ENCODE results near the gene M1AP.
"Not testable (repeated sequence)": the region's sequence is repeated elsewhere in the genome, so short reads cannot be mapped to it uniquely, and the experiment has no call there.

Gene M1AP

DNA sequence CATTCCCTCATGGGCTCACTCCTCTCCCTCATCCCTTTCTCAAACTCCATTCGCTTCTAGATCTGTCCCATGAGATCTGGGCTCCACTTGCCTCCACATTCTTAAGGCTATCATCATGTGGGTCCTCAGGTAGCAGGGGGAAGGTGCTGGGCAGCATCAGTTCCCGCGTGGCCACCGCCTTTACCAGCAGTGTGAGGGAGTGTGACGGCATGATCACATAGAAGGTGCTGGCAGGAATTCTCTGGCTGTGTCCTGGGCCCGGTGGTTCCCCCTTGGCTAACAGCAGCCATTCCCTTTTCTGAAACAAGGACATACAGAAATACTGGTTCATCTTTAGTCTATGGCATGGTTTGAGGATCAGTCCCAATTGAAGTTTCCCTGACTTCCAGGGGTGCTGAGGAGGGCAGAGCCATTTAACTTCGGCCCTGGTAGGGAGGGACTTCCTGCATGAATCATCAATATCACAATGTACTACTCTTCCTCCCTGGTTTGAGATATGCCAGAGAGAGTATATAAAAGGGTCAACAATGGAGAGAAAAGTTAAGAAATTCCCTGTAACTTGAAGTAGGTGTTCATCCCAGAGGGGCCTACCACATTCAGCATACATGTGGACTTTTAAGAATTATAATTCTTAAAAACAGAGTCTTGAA is 85.9 kb downstream of the M1AP start:
- no peak for DNase-seq

DNA sequence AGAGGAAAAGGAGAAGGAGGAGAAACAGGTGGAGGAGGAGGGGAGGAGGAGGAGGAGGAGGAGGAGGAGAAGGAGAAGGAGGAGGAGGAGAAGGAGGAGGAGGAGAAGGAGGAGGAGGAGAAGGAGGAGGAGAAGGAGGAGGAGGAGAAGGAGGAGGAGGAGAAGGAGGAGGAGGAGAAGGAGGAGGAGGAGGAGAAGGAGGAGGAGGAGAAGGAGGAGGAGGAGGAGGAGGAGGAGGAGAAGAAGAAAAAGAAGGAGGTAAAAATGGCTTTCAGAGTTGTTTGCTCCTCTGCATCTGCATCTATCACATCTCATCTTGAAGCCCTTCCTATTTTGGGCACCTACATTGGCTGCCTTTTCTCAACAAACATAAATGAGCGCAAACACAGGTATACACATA is 87.1 kb downstream of the M1AP start:
- not testable (repeated sequence) for DNase-seq

DNA sequence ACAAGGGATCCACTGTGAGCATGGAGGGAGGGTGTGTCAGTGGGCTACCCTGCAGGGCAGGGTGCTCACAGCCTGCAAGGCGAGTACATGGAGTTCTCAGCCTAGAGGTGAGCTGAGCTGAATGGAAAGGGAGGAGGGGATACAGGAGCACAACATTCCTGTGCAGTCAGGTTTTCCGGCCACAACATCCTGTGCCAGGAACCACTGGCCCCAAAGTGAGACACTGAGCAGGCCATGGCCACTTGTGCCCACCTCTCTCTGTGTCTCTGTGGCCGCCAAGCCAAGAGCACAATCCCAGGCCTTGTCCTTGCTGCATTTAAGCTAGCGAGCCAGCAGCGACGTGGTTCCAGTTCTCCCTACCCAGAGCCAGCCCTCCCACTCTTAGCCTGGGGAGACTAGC is 87.5 kb downstream of the M1AP start:
- no peak for DNase-seq

DNA sequence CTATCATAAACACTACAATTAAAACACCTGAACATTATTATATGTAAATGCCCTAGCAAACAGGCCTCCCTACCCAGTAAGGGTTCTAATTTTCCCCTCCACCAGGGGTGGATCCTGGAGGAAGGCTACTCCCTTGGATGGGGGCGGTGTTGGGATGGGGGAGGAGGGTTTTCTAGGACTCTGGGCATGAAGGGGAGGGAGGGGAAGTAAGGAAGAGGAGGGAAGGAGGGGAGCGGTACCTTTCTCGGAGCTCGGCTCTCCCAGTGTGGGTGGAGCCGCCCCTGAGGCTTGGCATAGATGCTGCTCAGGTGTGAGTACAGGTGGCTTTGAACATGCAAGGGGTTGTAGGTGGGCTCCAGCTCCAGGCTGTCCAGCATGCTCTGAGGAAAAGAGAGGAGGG is 88.2 kb downstream of the M1AP start:
- no peak for DNase-seq

DNA sequence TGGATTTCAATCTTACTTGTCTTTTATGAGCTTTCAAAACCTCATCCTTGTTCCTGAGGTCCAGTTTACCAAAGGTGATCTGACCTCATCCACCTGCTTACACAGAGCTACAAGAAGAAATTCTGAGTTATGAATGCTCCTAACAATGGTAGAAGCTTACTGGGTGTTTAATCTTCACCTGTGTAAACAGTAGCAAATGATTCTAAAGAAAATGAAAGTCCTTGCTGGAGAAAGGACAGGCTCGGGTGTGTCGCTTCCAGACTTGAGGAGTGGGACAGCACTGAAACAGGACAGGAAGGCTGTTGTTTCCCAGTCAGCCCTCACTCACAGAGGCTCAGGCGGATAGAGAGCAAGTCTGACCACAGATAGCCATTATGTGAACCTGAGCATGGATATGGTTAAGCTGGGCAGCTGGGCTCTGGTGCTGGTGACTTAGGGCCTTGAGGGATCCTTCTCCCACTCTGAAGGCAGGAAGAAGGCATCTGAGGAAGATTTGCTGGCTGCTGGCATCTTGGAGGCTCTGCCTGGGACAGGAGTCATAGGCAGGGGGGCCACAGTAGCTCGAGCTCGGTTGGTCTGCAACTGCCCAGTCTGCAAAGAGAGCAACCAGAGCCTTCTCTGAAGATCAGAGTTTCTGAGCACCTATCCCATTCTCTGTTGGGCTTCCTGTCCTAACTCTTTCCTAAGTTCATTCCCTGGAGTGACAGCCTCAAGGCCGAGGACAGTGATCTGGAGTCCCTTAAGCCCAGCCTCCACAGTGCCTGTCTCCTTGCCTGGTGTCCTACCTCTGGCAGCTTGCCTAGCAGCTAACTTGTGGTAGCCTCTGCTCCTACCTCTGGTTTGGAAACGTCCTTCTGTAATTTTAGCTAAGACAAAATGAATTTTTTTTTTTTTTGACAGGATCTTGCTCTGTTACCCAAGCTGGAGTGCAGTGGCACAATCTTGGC is 89.6 kb downstream of the M1AP start:
- peak; percentile 21 for DNase-seq

DNA sequence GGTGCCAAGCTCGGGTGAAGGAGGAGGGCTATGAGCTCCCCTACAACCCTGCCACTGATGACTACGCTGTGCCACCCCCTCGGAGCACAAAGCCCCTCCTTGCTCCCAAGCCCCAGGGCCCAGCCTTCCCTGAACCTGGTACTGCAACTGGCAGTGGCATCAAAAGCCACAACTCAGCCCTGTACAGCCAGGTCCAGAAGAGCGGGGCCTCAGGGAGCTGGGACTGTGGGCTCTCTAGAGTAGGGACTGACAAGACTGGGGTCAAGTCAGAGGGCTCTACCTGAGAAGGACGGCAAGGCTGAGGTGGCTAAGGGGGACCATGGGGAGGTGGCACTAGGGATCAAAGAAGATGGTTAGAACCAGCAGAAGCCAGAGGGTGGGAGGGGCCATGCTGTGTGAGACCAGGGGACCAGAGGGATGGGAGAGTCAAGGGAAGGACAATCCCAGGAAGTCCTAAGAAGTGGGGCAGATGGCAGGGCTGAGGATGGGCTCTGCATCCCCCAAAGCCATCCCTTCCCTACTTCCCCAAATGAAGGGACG is 91.2 kb downstream of the M1AP start:
- DNase-seq, result no peak

DNA sequence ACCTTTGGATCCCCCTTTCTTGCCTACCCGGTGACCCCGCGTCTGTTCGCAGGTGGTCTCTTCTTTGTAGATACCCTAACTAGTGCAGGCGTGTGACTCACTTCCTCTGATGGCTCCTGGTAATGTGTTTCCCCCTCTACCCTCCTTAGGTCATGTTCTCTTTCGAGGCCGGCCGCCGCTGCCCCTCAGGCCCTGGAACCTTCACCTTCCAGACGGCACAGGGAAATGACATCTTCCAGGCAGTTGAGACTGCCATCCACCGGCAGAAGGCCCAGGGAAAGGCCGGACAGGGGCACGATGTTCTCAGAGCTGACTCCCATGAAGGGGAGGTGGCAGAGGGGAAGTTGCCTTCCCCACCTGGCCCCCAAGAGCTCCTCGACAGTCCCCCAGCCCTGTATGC is 92.0 kb downstream of the M1AP start:
- no peak for DNase-seq

DNA sequence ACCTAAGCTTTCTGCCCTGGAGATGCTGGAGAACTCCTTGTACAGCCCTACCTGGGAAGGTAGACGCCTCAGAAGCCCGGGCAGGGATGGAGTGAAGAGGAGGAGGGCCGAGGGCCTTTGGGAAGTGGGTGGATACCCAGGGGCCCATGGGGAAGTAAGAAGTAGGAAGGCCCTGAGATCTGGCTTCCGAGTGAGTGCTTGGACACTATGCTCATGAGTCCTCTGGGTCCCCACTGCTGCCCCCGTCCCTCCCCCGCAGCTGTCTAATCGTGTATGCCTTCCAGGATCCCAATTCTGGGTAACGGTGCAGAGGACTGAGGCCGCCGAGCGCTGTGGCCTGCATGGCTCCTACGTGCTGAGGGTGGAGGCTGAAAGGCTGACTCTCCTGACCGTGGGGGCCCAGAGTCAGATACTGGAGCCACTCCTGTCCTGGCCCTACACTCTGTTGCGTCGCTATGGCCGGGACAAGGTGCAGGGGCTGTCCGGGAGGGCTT is 92.5 kb downstream of the M1AP start:
- DNase-seq, result no peak

DNA sequence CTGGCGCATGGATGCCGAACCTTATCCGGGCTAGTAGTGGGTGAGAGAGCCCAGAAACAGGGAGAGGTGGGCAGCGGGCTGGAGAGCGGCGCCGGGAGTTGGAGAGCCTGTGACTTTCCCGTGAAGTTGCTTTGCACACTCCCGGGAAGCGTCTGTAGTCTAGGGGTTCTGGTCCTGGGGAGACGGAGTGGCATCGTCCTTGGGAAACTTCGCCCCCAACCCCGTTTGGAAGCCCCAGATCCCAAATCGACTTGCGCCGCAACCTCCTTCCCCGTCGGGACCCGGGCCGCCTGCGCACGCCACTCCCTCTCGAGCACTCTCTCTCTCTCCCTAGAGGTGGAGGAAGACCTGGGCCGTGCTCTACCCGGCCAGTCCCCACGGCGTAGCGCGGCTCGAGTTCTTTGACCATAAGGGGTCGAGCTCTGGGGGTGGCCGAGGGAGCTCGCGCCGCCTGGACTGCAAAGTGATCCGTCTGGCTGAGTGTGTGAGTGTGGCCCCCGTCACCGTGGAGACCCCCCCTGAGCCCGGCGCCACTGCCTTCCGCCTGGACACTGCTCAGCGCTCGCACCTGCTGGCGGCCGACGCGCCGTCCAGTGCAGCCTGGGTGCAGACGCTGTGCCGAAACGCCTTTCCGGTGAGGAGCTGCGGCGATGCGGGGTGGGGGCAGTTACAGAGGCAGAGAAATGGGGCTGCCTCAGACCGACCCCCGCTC is 93.2 kb downstream of the M1AP start:
- peak; percentile 85 for DNase-seq

DNA sequence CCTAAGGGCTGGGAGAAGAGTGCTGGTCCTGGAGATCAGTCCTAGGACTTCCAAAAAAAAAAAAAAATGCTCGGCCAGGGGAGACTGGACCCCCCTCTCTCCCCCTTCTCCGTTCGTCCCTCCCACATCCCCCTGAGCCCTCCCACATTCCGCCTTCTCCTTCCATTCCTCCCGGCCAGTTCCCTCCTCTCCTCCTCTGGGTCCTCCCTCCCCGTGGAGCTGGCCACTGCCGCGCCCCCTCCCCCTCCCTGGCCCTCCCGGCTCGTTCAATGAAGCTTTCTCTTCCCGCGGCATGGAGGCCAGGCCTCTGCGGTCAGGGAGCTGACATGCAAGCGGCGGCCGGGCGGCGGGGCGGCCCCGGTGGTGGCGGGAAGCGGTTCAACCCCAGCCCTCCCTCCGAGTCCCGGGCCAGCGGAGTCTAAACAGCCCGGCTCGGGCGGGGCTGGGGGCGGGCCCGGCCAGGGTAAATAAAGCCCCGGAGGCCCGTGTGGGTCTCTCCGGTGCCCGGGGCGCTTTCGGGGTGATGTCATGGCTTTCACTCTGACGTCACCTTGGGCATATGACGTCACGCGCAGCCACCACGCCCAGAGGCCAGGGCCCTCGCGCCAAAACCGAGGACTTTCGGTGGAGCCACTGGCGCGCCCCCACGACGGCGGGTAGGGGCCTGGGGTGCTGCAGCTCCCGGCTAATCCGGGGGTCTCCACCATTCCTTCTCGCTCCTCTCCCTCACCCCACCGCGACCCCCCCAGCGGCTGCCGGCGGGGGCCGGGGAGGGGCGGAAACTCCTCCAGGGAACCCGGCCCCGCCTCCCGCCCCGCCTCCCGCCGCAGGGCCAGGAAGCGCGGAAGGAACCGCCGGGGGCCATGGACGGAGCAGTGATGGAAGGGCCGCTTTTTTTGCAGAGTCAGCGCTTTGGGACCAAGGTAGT is 94.0 kb downstream of the M1AP start, which contains the start of the genes DOK1 and LOXL3:
Gene DOK1, plus strand, starts transcription at position 829 of the 928 bp plus-strand sequence. Its CDS starts 35 bp downstream, at position 864.
Gene LOXL3, minus strand, starts transcription at position 51 of the 928 bp plus-strand sequence. CDS start 1,308 bp downstream, outside the sequence.
- peak; percentile 91 for DNase-seq

DNA sequence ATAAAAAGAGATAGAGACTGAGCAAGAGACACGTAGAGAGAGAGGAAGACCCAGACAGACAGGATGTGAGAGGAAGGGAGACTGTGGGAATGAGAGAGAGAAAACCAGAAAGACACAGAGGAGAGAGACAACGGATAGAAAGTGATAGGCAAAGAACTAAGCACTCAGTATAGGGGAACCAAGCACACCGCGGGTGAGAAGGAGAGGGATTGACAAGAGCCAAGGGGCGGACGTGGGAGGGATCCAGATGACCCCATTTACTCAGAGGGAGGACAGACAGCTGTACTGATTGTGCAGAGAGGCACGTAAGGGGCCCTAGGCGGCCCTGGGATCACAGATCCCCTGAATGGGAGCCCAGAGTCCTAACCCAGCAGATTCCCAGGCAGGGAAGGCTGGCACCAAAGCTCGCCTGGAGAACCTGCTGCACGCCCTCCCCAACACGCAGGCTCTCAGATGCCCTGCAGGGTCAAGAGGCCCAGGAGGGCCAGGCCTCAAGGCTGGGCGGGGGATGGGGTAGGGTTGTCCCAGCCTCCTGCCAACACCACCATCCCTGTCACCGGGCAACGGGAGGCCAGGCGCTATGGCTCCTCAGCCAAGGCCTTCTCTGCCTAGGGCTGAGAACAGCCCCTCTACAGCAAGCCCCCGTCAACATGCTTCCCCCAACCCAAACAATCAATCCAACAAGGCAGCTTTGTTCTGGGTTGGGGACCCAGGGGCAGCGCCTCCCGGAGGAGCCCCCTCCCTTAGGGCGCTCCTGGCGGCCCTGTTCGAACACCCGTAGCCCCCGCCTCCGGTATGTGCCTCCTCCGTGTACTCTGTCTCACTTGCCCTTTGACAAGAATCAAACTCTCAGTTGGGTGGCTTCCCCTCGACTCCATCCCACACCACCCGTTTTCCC is 95.0 kb downstream of the M1AP start:
- DNase-seq, result peak; percentile 65

DNA sequence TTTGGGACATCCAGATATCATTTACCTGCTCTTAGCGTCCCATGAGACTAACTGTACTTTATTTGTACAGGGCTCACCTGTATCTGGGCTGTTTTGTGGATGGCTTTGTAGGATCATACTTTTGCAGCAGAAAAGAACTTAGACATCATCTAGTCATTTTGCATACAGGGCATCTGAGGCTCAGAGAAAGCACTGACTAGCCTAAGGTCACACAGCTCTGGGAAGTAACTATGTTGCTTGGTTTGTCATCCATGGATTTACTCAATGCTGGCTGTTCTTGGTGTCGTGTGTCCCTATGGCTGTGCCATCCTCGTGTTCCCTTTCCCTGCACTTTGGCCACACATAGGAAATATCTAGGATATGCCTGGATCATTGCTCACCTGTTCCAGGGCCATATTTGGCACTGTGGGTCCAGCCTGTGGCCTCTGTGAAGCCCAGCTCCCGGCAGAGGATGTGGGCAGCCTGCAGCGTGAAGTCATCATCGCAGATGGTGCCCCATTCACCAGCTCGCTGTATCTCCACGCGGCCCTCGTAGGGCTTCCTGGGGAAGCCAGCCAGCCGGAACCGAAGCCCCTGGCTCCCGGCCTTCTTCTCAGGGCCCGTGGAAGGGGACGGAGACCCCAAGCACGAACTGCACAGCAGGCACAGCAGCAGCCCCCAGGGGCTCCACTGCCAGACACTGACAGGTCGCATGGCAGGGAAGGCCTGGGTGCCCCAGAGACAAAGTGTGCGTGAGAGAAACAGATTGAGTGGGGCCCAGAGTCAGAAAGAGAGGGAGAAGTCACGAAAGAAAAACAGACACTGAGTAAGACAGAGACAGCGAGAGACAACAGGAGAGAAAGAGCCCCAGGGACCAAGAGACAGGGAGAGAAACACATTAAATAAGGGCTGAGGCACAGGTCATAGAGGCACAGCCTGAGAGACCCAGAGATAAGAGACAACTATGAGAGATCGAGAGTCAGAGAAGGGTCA is 95.9 kb downstream of the M1AP start:
- no peak for DNase-seq

DNA sequence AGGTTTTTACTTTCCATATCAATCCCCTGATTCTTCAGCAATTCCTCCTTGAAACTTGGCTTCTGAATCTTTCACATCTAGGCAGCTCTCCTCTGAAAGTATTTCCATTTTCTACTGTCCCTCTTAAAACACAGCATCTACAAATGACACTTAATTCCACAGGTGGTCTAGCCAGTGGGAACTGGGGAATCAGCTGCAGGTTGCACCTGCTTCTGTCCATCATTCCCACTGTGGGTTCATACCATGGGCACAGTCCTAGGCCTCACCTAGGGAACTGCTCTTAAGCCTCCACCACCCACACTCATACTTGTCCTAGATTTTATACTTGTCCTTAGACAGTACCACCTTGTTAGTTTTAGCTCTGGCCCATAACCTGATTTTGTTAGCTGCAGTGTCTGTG is 96.6 kb downstream of the M1AP start:
- no peak for DNase-seq

DNA sequence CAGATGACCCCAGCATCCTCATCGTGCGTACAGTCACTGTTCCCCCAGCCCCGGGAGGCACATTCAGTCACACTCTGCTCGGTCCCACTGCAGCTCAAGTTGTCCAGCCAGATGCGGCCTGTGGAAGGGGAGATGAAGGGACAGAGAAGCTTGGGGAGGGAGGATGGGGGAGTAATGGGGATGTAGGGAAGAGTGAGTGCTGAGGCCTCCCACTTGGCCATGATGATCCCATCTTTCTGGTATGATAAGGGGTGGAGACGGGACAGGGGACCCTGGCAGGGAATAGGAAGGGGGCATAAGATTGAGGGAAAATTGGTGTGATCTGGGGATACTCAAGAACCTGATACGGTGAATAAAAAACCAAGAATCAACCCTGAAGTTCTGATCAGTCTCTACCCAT is 97.9 kb downstream of the M1AP start:
- DNase-seq, result no peak

DNA sequence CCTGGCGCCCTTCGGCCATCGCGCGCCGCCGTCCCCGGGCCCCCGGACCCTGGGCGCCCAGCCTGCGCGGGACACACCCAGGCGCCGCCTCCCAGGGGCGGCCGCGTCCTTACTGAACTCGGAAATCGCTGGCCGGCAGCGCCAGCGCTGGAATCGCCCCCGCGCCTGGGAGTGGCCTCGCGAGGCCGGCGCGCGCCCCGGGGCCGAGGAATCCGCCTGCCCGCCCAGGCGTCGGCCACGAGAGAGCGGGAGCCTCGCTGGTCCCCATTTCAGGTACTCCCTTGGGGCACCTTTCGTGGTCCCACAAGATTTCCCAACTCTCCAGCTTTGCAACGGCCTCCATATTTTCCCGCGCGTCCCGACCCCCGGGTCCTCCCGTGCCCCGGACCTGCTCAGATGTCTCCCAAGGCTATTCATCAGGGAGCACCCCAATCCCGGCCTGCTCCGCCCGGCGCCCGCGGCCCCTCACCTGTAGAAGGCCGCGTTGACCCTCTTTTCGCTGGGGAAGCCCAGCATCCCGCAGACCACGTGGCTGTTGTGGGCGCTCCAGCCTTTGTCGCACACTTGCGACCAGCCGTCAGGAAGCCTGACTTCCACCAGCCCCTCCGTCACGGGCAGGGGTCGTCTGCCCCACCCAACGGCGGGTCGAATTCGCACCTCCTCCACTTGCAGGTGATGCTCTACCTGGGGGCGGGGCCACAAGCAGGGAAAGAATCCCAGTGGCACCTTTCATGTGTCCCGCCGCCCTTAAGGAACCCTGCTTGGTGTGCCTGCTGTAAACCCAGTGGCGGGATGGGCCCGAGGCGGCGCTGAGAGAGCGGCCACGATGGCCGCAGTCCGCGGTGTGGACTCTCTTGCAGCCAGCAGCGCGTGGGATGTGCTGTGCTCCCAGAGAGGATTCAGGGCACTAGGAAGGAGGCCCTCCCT is 99.0 kb downstream of the M1AP start:
- peak; percentile 83 for DNase-seq

DNA sequence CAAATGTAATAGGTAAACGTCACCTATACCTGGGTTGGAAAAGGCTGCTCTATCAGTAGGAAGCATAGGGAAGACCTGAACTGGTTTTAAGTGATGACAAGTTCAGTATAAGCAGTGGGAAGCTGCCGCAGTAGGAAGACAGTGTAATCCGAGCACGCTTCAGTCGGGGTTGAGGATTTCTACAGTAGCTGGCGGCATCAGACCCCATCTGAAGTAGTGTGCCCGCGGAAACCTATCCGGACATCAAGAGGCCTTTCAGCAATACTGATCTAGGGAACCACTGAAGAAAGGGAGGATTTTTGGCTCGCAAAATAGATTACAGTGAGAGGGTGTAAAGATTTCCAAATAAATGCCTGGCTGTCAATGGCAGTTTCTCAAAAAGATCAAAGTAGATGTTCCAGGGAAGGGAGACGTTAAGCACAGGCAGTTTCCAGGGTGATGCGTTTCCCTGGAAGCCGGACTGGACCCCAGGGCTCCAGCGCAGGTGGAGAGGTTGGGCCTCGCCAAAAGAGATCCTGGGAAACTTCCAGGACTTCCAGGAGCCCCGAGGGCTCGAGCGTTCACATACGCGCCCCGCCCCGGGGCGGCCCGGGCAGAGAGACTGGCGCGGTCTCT is 99.7 kb downstream of the M1AP start:
- peak; percentile 57 for DNase-seq

DNA sequence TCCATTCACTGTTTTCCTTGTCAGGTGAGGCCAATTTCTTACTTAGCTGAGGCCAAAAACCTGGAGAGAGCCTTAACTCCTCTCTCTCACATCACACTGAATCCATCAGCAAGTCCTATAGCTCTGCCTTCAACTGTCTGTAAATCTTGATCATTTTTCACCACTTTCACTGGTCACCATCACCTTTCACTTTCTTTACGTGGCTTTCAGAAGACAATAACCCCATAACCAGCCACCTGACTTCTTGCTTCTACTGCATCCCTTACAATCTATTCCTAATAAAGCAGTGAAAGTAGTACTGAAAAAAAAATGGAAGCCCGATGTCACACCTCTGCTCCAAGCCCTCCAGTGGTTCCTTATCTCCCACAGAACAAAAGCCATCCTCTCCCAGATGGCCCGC is 102.1 kb downstream of the M1AP start:
- DNase-seq, result no peak

DNA sequence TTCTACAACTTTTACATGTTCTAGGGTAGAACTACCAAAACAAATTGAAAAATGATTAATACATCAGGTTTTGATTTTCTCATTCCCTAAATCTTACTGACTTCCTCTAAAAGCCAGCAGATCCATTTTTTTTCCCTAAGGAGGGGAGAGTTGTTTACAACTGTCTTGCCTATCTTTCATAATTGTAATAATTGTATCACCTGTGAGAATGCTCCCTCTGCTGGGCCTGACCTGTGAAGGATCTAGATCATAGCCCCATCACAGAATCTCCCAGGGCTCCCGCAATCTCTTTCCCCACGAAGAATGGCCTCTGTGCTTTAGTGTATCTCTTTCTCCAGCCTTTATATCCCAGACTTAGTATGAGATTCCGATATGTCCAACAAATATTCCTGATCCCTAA is 103.5 kb downstream of the M1AP start:
- DNase-seq, result peak; percentile 64
